PFSK-1 (cell line): Measurements from ENCODE around the gene MAZ.

Experiments
- FOXP2 ChIP-seq: optimal IDR thresholded peaks from 2 replicates; pipeline ENCODE3; 2011; ENCODE audit warnings: borderline replicate concordance, control low read depth, inconsistent platforms; ENCODE audit not compliant: insufficient read depth; ENCODE audit errors: extremely low read length, extremely low read depth
- POLR2AphosphoS5 ChIP-seq: IDR thresholded peaks from 2 replicates; pipeline ENCODE4 v1.6.1; 2012; ENCODE audit warnings: low read depth, mild to moderate bottlenecking, control low read depth, low read length, moderate library complexity
- SIN3A ChIP-seq: IDR thresholded peaks from 2 replicates; pipeline ENCODE4 v1.6.1; 2012; ENCODE audit warnings: mild to moderate bottlenecking, low read length, moderate library complexity, borderline replicate concordance; ENCODE audit not compliant: insufficient read depth
- TAF1 ChIP-seq: IDR thresholded peaks from 2 replicates; pipeline ENCODE4 v1.6.1; 2012; ENCODE audit warnings: low read length, control low read depth, borderline replicate concordance; ENCODE audit not compliant: insufficient read depth
- TF ChIP-seq, protein P1 (sequence below), 2 experiments: IDR thresholded peaks; 2 replicates each; pipeline versions ENCODE4 v1.6.1 to v1.8.0; 2011 to 2012; ENCODE audit warnings: low read depth in 2 of 2, low read length in 2 of 2, control low read depth in 1 of 2, inconsistent platforms in 1 of 2, mild to moderate bottlenecking in 1 of 2, moderate library complexity in 1 of 2; ENCODE audit not compliant: insufficient read depth in 1 of 2

The MAZ gene

DNA sequence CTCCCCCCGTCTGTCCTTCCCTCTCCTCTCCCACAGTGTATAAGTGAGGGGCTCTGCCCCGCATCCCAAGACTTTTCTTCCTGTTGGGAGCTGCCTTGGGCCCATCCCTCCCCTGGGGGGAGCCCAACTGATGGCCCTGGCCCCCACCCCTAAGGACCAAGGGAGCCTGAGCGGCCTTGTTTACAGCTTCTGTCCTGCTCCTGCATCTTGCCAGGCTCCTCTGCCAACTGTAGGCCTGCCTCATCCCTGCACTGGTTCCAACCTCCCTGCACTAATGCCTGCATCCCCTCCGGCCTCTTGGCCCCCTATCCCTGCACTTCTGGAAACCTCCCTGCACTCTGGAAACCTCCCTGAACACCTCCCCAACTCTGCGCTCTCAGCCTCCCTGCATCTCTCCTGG is 8.3 kb downstream of the MAZ start:
- TF ChIP-seq SIN3A, result no peak
- TF ChIP-seq POLR2AphosphoS5, result no peak
- no peak for TF ChIP-seq FOXP2
- no peak for TF ChIP-seq TAF1
- TF ChIP-seq, protein P1, sequence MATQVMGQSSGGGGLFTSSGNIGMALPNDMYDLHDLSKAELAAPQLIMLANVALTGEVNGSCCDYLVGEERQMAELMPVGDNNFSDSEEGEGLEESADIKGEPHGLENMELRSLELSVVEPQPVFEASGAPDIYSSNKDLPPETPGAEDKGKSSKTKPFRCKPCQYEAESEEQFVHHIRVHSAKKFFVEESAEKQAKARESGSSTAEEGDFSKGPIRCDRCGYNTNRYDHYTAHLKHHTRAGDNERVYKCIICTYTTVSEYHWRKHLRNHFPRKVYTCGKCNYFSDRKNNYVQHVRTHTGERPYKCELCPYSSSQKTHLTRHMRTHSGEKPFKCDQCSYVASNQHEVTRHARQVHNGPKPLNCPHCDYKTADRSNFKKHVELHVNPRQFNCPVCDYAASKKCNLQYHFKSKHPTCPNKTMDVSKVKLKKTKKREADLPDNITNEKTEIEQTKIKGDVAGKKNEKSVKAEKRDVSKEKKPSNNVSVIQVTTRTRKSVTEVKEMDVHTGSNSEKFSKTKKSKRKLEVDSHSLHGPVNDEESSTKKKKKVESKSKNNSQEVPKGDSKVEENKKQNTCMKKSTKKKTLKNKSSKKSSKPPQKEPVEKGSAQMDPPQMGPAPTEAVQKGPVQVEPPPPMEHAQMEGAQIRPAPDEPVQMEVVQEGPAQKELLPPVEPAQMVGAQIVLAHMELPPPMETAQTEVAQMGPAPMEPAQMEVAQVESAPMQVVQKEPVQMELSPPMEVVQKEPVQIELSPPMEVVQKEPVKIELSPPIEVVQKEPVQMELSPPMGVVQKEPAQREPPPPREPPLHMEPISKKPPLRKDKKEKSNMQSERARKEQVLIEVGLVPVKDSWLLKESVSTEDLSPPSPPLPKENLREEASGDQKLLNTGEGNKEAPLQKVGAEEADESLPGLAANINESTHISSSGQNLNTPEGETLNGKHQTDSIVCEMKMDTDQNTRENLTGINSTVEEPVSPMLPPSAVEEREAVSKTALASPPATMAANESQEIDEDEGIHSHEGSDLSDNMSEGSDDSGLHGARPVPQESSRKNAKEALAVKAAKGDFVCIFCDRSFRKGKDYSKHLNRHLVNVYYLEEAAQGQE (IDR thresholded peaks at IDR 0.05; ENCODE audit: insufficient read depth in 1 of 2, low read depth in 2 of 2, low read length in 2 of 2), result no peak

DNA sequence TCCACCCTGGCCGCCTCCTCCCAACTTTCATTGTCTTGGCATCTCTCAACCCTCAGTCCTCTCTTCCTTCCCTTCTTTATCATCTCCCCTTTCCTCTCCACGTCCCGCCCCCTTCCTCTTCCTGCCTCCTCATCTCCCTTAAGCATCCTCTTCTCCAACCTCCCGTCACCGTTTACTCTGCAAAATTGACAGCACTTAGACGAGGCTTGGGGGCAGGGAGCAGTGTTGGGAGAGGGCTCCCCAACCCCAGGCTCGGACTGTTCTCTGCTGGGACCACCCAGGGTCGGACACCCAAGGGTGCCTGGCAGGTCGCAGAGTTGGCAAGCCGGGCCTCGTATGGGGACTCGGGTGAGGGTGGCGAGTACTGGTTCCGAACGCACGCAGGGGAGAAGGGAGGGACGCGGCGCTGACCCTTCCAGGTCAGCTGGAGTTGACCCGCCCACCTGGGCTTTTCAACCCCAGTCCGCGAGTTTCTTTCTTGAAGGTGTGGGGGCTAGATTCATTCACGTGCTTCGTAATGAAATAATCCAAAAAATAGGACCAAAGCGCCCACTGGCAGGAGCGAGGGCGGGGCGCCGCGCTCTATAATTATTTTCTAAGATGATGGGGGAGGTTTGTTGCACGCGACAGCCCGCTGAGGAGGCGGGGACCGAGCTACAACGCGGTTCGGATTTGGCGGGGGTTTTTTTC is 8.8 kb downstream of the MAZ start:
- peak; percentile 49; the same call in 1 of the 2 replicates for TF ChIP-seq POLR2AphosphoS5
- no peak for TF ChIP-seq SIN3A

DNA sequence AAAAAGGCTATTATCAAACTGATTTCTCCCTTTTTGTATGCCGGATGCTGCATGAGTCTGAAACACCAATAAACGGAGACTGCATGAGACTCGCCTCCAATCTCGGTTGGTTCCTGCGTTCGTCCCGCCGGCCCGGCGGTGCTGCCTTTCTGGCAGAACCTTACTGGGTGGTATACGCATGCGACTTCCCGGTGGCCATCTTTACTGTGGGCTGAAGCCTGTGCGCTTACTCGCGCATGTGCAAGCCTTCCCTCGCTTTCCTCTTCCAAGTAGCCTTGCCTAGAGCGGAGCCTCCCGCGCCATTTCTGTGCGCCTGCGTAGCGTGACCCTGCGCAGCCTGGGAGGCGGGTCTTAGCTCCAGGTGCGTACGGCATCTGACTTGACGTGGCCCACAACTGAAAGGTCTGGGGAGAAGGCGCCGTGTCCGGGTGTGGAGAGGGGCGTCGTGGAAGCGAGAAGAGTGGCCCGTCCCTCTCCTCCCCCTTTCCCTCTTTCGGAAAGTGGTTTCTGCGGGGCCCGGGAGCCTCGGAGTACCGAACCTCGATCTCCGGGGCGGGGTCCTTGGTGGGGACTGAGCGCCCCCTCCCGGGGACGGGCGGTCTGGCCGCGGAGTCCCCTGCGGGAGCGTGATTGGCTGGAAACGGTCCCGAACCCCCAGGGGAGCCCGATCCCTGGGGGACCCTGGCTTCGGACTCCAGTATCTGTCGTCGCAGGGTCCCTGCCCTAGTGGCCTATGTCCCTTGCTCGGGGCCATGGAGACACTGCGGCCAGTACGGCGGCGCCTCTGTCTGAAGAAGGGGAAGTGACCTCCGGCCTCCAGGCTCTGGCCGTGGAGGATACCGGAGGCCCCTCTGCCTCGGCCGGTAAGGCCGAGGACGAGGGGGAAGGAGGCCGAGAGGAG is 9.7 kb downstream of the MAZ start, which contains the start of gene PAGR1:
Gene PAGR1, plus strand, starts transcription at position 360 of the 901 bp plus-strand sequence. Its CDS starts 374 bp downstream, at position 734.
- TF ChIP-seq POLR2AphosphoS5 (peak; percentile 72; the same call in 1 of the 2 replicates), SIN3A (no peak), TAF1 (peak; percentile 91), FOXP2 (no peak)
- TF ChIP-seq, protein P1 (IDR thresholded peaks at IDR 0.05; ENCODE audit: insufficient read depth in 1 of 2, low read depth in 2 of 2, low read length in 2 of 2), result 0 out of 4 replicates have a peak, but pooled peaks of 1 of the 2 experiments have one; percentile 25

DNA sequence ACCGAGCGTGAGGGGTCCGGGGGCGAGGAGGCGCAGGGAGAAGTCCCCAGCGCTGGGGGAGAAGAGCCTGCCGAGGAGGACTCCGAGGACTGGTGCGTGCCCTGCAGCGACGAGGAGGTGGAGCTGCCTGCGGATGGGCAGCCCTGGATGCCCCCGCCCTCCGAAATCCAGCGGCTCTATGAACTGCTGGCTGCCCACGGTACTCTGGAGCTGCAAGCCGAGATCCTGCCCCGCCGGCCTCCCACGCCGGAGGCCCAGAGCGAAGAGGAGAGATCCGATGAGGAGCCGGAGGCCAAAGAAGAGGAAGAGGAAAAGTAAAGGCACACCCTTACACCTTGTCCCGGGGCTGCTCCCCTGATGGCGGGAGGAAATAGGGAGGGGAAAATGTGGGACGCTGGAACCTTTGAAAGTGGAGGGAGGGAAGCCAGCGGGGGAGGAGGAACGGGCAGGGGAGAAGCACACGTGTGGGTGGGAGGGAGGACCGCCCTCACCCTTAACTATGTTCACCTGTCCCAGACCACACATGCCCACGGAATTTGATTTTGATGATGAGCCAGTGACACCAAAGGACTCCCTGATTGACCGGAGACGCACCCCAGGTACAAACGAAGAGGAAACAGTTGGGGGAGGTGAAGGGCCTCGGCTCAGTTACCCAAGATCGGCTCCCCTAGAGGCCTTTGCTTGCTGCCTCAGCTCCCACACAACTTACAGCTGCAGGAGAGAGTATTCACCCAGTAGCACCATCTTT is 10.5 kb downstream of the MAZ start:
- TF ChIP-seq FOXP2 (no peak), POLR2AphosphoS5 (no peak), SIN3A (no peak), TAF1 (no peak)
- TF ChIP-seq, protein P1 (IDR thresholded peaks at IDR 0.05; ENCODE audit: insufficient read depth in 1 of 2, low read depth in 2 of 2, low read length in 2 of 2), result no peak

DNA sequence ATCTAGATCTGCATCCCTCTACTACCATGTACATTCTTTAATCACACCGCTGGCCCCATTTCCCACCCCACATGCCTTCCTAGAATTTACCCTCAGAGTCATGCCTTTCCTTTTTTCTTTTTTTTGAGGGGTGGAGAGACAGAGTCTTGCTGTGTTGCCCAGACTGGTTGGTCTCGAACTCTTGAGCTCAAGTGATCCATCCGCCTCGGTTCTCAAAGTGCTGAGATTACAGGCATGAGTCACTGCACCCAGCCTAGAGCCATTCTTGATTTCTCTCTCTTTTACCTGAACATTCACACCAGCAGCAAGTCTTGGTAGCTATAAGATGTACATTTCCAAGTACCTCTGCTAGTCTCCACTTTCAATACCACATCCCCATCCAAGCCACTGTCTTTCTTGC is 11.8 kb downstream of the MAZ start:
- TF ChIP-seq FOXP2 (no peak), SIN3A (no peak), TAF1 (no peak), POLR2AphosphoS5 (no peak)
- TF ChIP-seq, protein P1 (IDR thresholded peaks at IDR 0.05; ENCODE audit: insufficient read depth in 1 of 2, low read depth in 2 of 2, low read length in 2 of 2), result no peak
